Activated naive CD8-positive, alpha-beta T cell treated with anti-CD3 and anti-CD28 coated beads, Interleukin-2, amount 50 U/mL, for 16 hours (primary cell): Measurements from ENCODE around the gene GABBR2.

Experiments used
- DNase-seq: peaks from one replicate; pipeline ENCODE4 v3.0.0-alpha.2; 2020; ENCODE audit warnings: low read depth, low spot score

GABBR2 gene

GRCh38 chr9:98402019-98402840 is 306.5 kb downstream of the GABBR2 start:
- no peak for DNase-seq

- DNase-seq = no peak
Measured at GRCh38 chr9:98401140-98402018, 307.4 kb downstream of the GABBR2 start.

GRCh38 chr9:98399950-98400683 is 308.6 kb downstream of the GABBR2 start:
- no peak for DNase-seq

- DNase-seq = no peak
Measured at GRCh38 chr9:98396656-98397055, 312.1 kb downstream of the GABBR2 start.

- no peak for DNase-seq
Measured at GRCh38 chr9:98396236-98396635, 312.5 kb downstream of the GABBR2 start.

GRCh38 chr9:98391867-98392266 is 316.9 kb downstream of the GABBR2 start:
- no peak for DNase-seq

- DNase-seq = no peak
Measured at GRCh38 chr9:98391406-98391805, 317.3 kb downstream of the GABBR2 start.

GRCh38 chr9:98385751-98386150 is 323.0 kb downstream of the GABBR2 start:
- no peak for DNase-seq

GRCh38 chr9:98383758-98384157 is 325.0 kb downstream of the GABBR2 start:
- DNase-seq = no peak

GRCh38 chr9:98381311-98382103 is 327.2 kb downstream of the GABBR2 start:
- no peak for DNase-seq

- DNase-seq = no peak
Measured at GRCh38 chr9:98380065-98380681, 328.6 kb downstream of the GABBR2 start.

GRCh38 chr9:98379572-98379971 is 329.2 kb downstream of the GABBR2 start:
- DNase-seq = no peak

GRCh38 chr9:98378794-98379193 is 329.9 kb downstream of the GABBR2 start:
- DNase-seq = no peak

GRCh38 chr9:98378206-98378780 is 330.4 kb downstream of the GABBR2 start:
- no peak for DNase-seq

GRCh38 chr9:98375138-98375726 is 333.5 kb downstream of the GABBR2 start:
- DNase-seq = no peak

- DNase-seq = no peak
Measured at GRCh38 chr9:98374385-98375051, 334.2 kb downstream of the GABBR2 start.

- no peak for DNase-seq
Measured at GRCh38 chr9:98373609-98374008, 335.1 kb downstream of the GABBR2 start.

GRCh38 chr9:98372077-98372836 is 336.5 kb downstream of the GABBR2 start:
- DNase-seq = no peak

- DNase-seq = no peak
Measured at GRCh38 chr9:98370976-98371315, 337.8 kb downstream of the GABBR2 start.
